DND-41 (cell line): Measurements from ENCODE around the gene KCTD3.

Source experiments
- ATAC-seq: fragments of 200-7000 bp; cut with Tn5 transposase; 3 replicates; pipeline ENCODE4 v1.9.1; 2021; ENCODE audit warnings: low read depth; ENCODE audit not compliant: insufficient read depth
- DNase-seq: peaks from one replicate; pipeline ENCODE4 v3.0.0-alpha.2; 2020
- H2AFZ ChIP-seq: 2 replicates; pipeline ENCODE4 v1.6.0; 2012; ENCODE audit warnings: low read depth, low read length
- H3K27ac ChIP-seq: 2 replicates; pipeline ENCODE4 v1.5.1; 2012; ENCODE audit warnings: low read length, inconsistent platforms
- H3K27me3 ChIP-seq: fragments of 200-600 bp; sonication (generic); 2 replicates; pipeline ENCODE4 v1.6.0; 2012; ENCODE audit warnings: low read length, mild to moderate bottlenecking, inconsistent platforms; ENCODE audit not compliant: insufficient read depth, poor library complexity
- H3K36me3 ChIP-seq: 2 replicates; pipeline ENCODE4 v1.5.1; 2012; ENCODE audit warnings: low read length, inconsistent platforms; ENCODE audit not compliant: insufficient read depth
- H3K4me1 ChIP-seq: 2 replicates; pipeline ENCODE4 v1.5.1; 2012; ENCODE audit warnings: mild to moderate bottlenecking, low read length; ENCODE audit not compliant: insufficient read depth
- H3K4me2 ChIP-seq: 2 replicates; pipeline ENCODE4 v1.6.0; 2012; ENCODE audit warnings: mild to moderate bottlenecking, moderate library complexity, low read length, inconsistent platforms; ENCODE audit not compliant: insufficient read depth
- H3K4me3 ChIP-seq, 2 experiments: fragments of 200-600 bp in 1 of 2; shearing (Covaris generic) in 1 of 2; 2 replicates each; pipeline ENCODE4 v1.5.1; 2012 to 2016; ENCODE audit warnings: inconsistent platforms in 2 of 2, low read length in 2 of 2, mild to moderate bottlenecking in 2 of 2, low read depth in 1 of 2, moderate library complexity in 1 of 2
- H3K79me2 ChIP-seq: 2 replicates; pipeline ENCODE4 v1.6.0; 2012; ENCODE audit warnings: low read length, inconsistent platforms; ENCODE audit not compliant: insufficient read depth
- H3K9ac ChIP-seq: 2 replicates; pipeline ENCODE4 v1.6.0; 2012; ENCODE audit warnings: low read depth, mild to moderate bottlenecking, inconsistent platforms, low read length, moderate library complexity
- H3K9me3 ChIP-seq: 2 replicates; pipeline ENCODE4 v1.5.1; 2012; ENCODE audit warnings: low read length, moderate library complexity, mild to moderate bottlenecking, inconsistent platforms; ENCODE audit not compliant: insufficient read depth, severe bottlenecking
- H4K20me1 ChIP-seq: 2 replicates; pipeline ENCODE4 v1.6.0; 2012; ENCODE audit warnings: low read length; ENCODE audit not compliant: insufficient read depth
- EZH2 ChIP-seq: IDR thresholded peaks from 3 replicates; pipeline ENCODE4 v1.6.1; 2012; ENCODE audit warnings: borderline replicate concordance, low read depth, mild to moderate bottlenecking, moderate library complexity, low read length, inconsistent platforms; ENCODE audit not compliant: severe bottlenecking
- TF ChIP-seq, protein P1 (sequence below): IDR thresholded peaks from 2 replicates; pipeline ENCODE4 v1.5.1; 2012; ENCODE audit warnings: borderline replicate concordance, low read length, moderate library complexity, mild to moderate bottlenecking; ENCODE audit not compliant: poor library complexity, severe bottlenecking; ENCODE audit errors: extremely low read depth

Gene KCTD3

DNA sequence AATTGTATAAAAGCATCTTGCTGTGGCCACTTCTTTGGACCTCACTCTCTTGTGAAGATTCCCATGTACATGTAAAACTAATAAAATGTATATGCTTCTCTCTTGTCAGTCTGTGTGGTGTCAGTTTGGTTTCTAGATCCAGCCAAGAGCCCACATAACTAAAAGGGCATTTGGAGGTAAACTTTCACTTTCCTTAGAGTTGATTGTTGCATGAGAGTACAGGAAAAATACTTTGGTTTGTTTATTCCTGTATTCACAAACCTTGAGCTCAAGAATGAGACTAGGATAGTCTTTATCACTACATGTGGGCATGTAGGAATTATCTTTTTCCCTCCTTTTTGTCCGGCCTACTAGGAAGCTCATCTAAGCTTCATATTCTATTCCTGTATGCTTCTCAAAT lies 50.9 kb downstream of the KCTD3 start:
- Histone ChIP-seq H3K27me3 (no peaks in the 10 kb centered on the region), H3K79me2 (no peaks in the 10 kb centered on the region), H2AFZ (no peak overlapping the region), H3K9me3 (no peaks in the 10 kb centered on the region), H4K20me1 (no peaks in the 10 kb centered on the region), H3K27ac (no peak overlapping the region), H3K9ac (no peak overlapping the region), H3K36me3 (peaks cover 8% of the 10 kb centered on the region; the same call in 1 of the 2 replicates), H3K4me3 (no peak overlapping the region), H3K4me2 (no peak overlapping the region), H3K4me1 (no peaks in the 10 kb centered on the region)
- ATAC-seq (no peak), DNase-seq (no peak)
- no peak for TF ChIP-seq EZH2
- TF ChIP-seq, protein P1, sequence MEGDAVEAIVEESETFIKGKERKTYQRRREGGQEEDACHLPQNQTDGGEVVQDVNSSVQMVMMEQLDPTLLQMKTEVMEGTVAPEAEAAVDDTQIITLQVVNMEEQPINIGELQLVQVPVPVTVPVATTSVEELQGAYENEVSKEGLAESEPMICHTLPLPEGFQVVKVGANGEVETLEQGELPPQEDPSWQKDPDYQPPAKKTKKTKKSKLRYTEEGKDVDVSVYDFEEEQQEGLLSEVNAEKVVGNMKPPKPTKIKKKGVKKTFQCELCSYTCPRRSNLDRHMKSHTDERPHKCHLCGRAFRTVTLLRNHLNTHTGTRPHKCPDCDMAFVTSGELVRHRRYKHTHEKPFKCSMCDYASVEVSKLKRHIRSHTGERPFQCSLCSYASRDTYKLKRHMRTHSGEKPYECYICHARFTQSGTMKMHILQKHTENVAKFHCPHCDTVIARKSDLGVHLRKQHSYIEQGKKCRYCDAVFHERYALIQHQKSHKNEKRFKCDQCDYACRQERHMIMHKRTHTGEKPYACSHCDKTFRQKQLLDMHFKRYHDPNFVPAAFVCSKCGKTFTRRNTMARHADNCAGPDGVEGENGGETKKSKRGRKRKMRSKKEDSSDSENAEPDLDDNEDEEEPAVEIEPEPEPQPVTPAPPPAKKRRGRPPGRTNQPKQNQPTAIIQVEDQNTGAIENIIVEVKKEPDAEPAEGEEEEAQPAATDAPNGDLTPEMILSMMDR: no peak

DNA sequence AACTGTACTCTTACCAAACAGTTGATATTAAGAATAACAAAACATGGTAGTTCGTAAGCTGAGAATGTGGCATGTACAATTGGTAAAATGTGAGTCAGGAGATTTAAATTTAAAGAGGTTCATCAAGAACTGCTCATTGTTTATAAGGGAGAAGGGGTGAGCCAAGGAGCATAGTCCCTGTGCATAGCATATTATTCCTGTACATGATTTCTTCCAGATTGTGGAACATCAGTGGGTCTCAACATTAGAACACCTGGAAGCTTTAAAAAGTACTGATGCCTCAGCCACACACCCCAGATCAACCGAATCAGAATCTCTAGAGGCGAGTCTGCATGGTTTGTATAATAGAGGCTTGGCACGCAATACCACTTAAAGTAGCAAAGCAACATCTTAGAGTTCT lies 56.1 kb downstream of the KCTD3 start:
- H3K36me3 ChIP-seq: peaks cover 5% of the 10 kb centered on the region; the same call in 1 of the 2 replicates
- ATAC-seq (no peak), DNase-seq (no peak)
- H3K4me2 ChIP-seq: no peak overlapping the region
- no peak overlapping the region for H3K9ac ChIP-seq
- H3K9me3 ChIP-seq: no peaks in the 10 kb centered on the region
- TF ChIP-seq, protein P1: no peak
- TF ChIP-seq EZH2: no peak
- H3K4me3 ChIP-seq: no peak overlapping the region
- no peaks in the 10 kb centered on the region for H3K4me1 ChIP-seq
- H2AFZ ChIP-seq: no peak overlapping the region
- H3K79me2 ChIP-seq: no peaks in the 10 kb centered on the region
- H3K27ac ChIP-seq: no peak overlapping the region
- H4K20me1 ChIP-seq: no peaks in the 10 kb centered on the region
- H3K27me3 ChIP-seq: no peaks in the 10 kb centered on the region

DNA sequence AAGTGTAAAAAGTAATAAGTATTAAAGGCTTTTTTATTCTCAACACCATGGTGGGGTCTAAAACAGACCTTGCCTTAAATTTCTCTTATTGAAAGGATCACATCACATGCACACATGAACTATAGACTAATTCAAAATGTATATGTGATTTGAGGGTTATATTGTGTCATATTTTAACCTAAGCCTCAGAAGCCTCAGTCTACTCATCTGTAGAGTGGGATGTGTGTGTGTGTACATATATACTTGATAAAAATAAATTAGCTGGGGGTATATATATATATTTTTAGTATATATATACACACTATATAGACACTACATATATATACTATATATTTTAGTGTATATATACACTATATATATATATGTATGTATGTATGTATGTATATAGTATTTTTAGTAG lies 58.8 kb downstream of the KCTD3 start:
- Histone ChIP-seq H3K9ac (no peak overlapping the region), H3K4me2 (no peak overlapping the region), H3K79me2 (no peaks in the 10 kb centered on the region), H3K4me1 (no peaks in the 10 kb centered on the region), H3K9me3 (no peaks in the 10 kb centered on the region), H2AFZ (no peak overlapping the region), H3K36me3 (no peaks in the 10 kb centered on the region), H3K4me3 (no peak overlapping the region), H3K27me3 (no peaks in the 10 kb centered on the region), H3K27ac (no peak overlapping the region), H4K20me1 (no peaks in the 10 kb centered on the region)
- DNase-seq: no peak
- TF ChIP-seq, protein P1: no peak
- TF ChIP-seq EZH2: no peak
- ATAC-seq: no peak

DNA sequence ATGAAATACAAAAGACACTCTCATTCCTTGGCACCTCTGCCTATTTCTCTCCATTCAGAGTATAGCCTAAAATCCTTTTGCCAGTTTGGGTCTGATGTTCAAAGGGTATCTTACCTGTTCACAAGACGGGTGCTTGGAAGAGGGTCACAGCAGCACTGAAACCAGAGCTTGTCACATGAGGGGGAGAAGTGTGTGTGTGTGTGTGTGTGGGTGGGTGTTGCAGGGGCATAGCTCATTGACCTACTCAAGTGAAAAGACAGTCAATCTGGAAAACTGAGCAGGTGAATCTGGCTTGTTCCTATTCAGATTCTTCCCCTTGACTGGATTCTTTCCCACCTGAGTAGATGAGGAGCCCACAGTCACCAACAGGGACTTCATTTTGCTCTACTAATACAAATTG lies 63.9 kb downstream of the KCTD3 start:
- H3K27ac ChIP-seq: no peak overlapping the region
- no peak overlapping the region for H2AFZ ChIP-seq
- H3K4me3 ChIP-seq: no peak overlapping the region

More for the DNA sequence above, 63.9 kb downstream of the KCTD3 start:
- TF ChIP-seq, protein P1: no peak
- TF ChIP-seq EZH2: no peak
- Histone ChIP-seq H3K4me1 (no peaks in the 10 kb centered on the region), H3K79me2 (no peaks in the 10 kb centered on the region), H4K20me1 (no peaks in the 10 kb centered on the region), H3K9me3 (no peaks in the 10 kb centered on the region), H3K27me3 (no peaks in the 10 kb centered on the region), H3K9ac (no peak overlapping the region), H3K4me2 (no peak overlapping the region), H3K36me3 (no peaks in the 10 kb centered on the region)
- DNase-seq (no peak), ATAC-seq (no peak)
